H1 (cell line): ENCODE data around the gene ACOX1.
A peak's percentile ranks its signal among the peaks of the same experiment; 100 is the strongest.

Experiments
- BACH1 ChIP-seq: IDR thresholded peaks from 2 replicates; pipeline ENCODE4 v1.6.1; 2012; ENCODE audit warnings: low read length, improper control_type of control experiment
- BCL11A ChIP-seq, 2 experiments: IDR thresholded peaks; one replicate each; pipeline ENCODE4 v1.6.1; 2011; ENCODE audit warnings: low read depth in 2 of 2, low read length in 2 of 2, mild to moderate bottlenecking in 2 of 2
- CBX8 ChIP-seq: fragments of 300-800, 300-1000 bp; sonication (generic); IDR thresholded peaks from 2 replicates; pipeline ENCODE4 v1.7.1; 2016; ENCODE audit warnings: low read depth, low read length, borderline replicate concordance
- GABPA ChIP-seq: IDR thresholded peaks from 2 replicates; pipeline ENCODE4 v1.6.1; 2011; ENCODE audit warnings: mild to moderate bottlenecking, low read length, moderate library complexity, borderline replicate concordance; ENCODE audit not compliant: insufficient read depth
- GTF2F1 ChIP-seq: IDR thresholded peaks from 2 replicates; pipeline ENCODE4 v1.6.1; 2012; ENCODE audit warnings: low read depth, low read length, improper control_type of control experiment, borderline replicate concordance
- HDAC2 ChIP-seq, 2 experiments: fragments of 300-600 bp in 1 of 2; sonication (generic) in 1 of 2; IDR thresholded peaks; 2 replicates each; pipeline ENCODE4 v1.6.1; 2011 to 2012; ENCODE audit warnings: low read depth in 2 of 2, low read length in 2 of 2, mild to moderate bottlenecking in 2 of 2, moderate library complexity in 2 of 2, borderline replicate concordance in 1 of 2, inconsistent platforms in 1 of 2
- JUND ChIP-seq: IDR thresholded peaks from 2 replicates; pipeline ENCODE4 v1.6.1; 2011; ENCODE audit warnings: mild to moderate bottlenecking, improper control_type of control experiment, low read length
- KDM5A ChIP-seq: fragments of 200-600 bp; IDR thresholded peaks from 2 replicates; pipeline ENCODE4 v1.7.1; 2012; ENCODE audit warnings: mild to moderate bottlenecking, low read length, inconsistent platforms, mixed read lengths
- POLR2A ChIP-seq, 2 experiments: IDR thresholded peaks; 1 replicate in 1 of 2; 2 replicates in 1 of 2; pipeline ENCODE4 v1.6.1; 2011; ENCODE audit warnings: low read depth in 2 of 2, low read length in 2 of 2, mild to moderate bottlenecking in 2 of 2; ENCODE audit errors: control extremely low read depth in 1 of 2
- POLR2AphosphoS5 ChIP-seq: IDR thresholded peaks from 2 replicates; pipeline ENCODE4 v1.6.1; 2011; ENCODE audit warnings: low read depth, low read length
- RFX5 ChIP-seq: IDR thresholded peaks from 2 replicates; pipeline ENCODE4 v1.6.1; 2011; ENCODE audit warnings: low read depth, low read length, improper control_type of control experiment, borderline replicate concordance
- SP1 ChIP-seq: IDR thresholded peaks from 2 replicates; pipeline ENCODE4 v1.6.1; 2011; ENCODE audit warnings: low read depth, low read length
- TF ChIP-seq, protein P1 (sequence below), 3 experiments: IDR thresholded peaks; 1 replicate in 2 of 3; 2 replicates in 1 of 3; pipeline versions ENCODE4 v1.5.1 to v1.6.1; 2011; ENCODE audit warnings: low read length in 3 of 3, mild to moderate bottlenecking in 3 of 3, inconsistent platforms in 2 of 3, low read depth in 1 of 3, moderate library complexity in 1 of 3; ENCODE audit not compliant: insufficient read depth in 1 of 3; ENCODE audit errors: control extremely low read depth in 1 of 3
- TF ChIP-seq, protein P2 (sequence below): IDR thresholded peaks from 2 replicates; pipeline ENCODE4 v1.6.1; 2011; ENCODE audit warnings: low read depth, mild to moderate bottlenecking, low read length; ENCODE audit not compliant: insufficient read depth

DNA sequence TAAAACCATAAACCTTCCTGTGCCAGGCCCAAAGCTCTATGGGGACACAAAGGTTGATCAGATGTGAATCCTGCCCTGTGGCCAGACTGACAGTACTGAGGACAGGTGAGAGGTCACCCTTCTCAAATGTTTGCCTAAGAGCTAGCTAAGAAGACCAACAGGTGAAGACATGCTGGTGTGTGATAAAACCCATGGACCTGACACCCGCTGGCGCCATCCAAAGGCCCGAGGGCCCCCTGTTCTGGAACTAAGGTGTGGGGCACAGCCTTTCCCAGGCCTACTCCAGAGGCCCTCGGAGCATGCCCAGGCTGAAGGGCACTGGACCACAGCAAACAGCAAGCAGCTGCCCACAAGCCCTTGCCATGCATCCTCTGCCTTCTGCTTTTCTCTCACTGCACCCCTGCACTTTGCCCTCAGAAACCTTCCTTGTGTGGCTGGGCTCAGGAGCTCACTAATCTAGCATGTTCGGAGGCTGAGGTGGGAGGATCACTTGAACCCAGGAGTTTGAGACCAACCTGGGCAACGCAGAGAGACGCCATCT lies 16.5 kb upstream of the ACOX1 start:
- TF ChIP-seq RFX5 (no peak), GABPA (no peak), POLR2AphosphoS5 (no peak), CBX8 (no peak), SP1 (no peak), HDAC2 (IDR thresholded peaks at IDR 0.05; ENCODE audit: borderline replicate concordance in 1 of 2, low read depth in 2 of 2, low read length in 2 of 2) (no peak), KDM5A (no peak), BACH1 (no peak), POLR2A (IDR thresholded peaks at IDR 0.05; ENCODE audit: control extremely low read depth in 1 of 2, low read depth in 2 of 2, low read length in 2 of 2) (no peak), GTF2F1 (no peak), BCL11A (IDR thresholded peaks at IDR 0.05; ENCODE audit: low read depth in 2 of 2, low read length in 2 of 2) (no peak), JUND (no peak)
- TF ChIP-seq, protein P1, sequence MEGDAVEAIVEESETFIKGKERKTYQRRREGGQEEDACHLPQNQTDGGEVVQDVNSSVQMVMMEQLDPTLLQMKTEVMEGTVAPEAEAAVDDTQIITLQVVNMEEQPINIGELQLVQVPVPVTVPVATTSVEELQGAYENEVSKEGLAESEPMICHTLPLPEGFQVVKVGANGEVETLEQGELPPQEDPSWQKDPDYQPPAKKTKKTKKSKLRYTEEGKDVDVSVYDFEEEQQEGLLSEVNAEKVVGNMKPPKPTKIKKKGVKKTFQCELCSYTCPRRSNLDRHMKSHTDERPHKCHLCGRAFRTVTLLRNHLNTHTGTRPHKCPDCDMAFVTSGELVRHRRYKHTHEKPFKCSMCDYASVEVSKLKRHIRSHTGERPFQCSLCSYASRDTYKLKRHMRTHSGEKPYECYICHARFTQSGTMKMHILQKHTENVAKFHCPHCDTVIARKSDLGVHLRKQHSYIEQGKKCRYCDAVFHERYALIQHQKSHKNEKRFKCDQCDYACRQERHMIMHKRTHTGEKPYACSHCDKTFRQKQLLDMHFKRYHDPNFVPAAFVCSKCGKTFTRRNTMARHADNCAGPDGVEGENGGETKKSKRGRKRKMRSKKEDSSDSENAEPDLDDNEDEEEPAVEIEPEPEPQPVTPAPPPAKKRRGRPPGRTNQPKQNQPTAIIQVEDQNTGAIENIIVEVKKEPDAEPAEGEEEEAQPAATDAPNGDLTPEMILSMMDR (IDR thresholded peaks at IDR 0.05; ENCODE audit: control extremely low read depth in 1 of 3, insufficient read depth in 1 of 3, low read depth in 1 of 3, low read length in 3 of 3), result 0 out of 4 replicates have a peak, but pooled peaks of 1 of the 3 experiments have one; percentile 6
- TF ChIP-seq, protein P2, sequence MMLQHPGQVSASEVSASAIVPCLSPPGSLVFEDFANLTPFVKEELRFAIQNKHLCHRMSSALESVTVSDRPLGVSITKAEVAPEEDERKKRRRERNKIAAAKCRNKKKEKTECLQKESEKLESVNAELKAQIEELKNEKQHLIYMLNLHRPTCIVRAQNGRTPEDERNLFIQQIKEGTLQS, result no peak
